HG03575 (cell line): ENCODE data around the gene EID3.
"Not testable (repeated sequence)": the region's sequence is repeated elsewhere in the genome, so short reads cannot be mapped to it uniquely, and the experiment has no call there.

ENCODE experiments used
- ATAC-seq: cut with Tn5 transposase; IDR thresholded peaks from one replicate; pipeline ENCODE4 v1.9.1; 2021; ENCODE audit not compliant: unreplicated experiment, insufficient number of reproducible peaks, low FRiP score; ENCODE audit errors: extremely low read depth

EID3 gene

GRCh38 chr12:104286516-104287482 is 16.7 kb upstream of the EID3 start:
- ATAC-seq = peak; percentile 68

GRCh38 chr12:104288635-104289274 is 14.8 kb upstream of the EID3 start:
- no peak for ATAC-seq

GRCh38 chr12:104290320-104290719 is 13.2 kb upstream of the EID3 start:
- no peak for ATAC-seq

GRCh38 chr12:104290855-104291254 is 12.7 kb upstream of the EID3 start:
- ATAC-seq = no peak

GRCh38 chr12:104291867-104292524 is 11.5 kb upstream of the EID3 start:
- ATAC-seq = no peak

GRCh38 chr12:104292872-104293794 is 10.4 kb upstream of the EID3 start:
- ATAC-seq = no peak

- ATAC-seq = not testable (repeated sequence)
These were observed 9.2 kb upstream of the EID3 start for GRCh38 chr12:104294158-104294859.

GRCh38 chr12:104294927-104295668 is 8.4 kb upstream of the EID3 start:
- ATAC-seq = no peak

GRCh38 chr12:104295954-104296353 is 7.6 kb upstream of the EID3 start:
- no peak for ATAC-seq

- no peak for ATAC-seq
These were observed 6.8 kb upstream of the EID3 start for GRCh38 chr12:104296718-104297117.

- no peak for ATAC-seq
These were observed 5.9 kb upstream of the EID3 start for GRCh38 chr12:104297477-104298113.

- no peak for ATAC-seq
These were observed 3.6 kb upstream of the EID3 start for GRCh38 chr12:104299842-104300481.

- ATAC-seq = no peak
These were observed 896 bp downstream of the EID3 start for GRCh38 chr12:104304261-104305009.

- ATAC-seq = no peak
These were observed 1.8 kb downstream of the EID3 start for GRCh38 chr12:104305349-104305748.

- ATAC-seq = no peak
These were observed 2.8 kb downstream of the EID3 start for GRCh38 chr12:104306376-104306775.
